Bronchial epithelial cell (primary cell): ENCODE measurements around the gene SLC39A11. TPM values are rescaled to one million over a fixed set of nuclear protein-coding genes. Genes with fewer than 3 reads are reported as not detected.

Experiments
- DNase-seq: peaks from one replicate; pipeline ENCODE4 v3.0.0-alpha.2; 2010; ENCODE audit warnings: low read depth
- FAIRE-seq: peaks from 2 replicates; lab custom pipeline; 2011; peaks lifted over from hg19 to GRCh38; lab: Jason Lieb, UNC
- H3K27me3 ChIP-seq: 2 replicates; pipeline ENCODE4 v1.5.1; 2011; ENCODE audit warnings: low read length; ENCODE audit not compliant: control insufficient read depth, insufficient read depth
- H3K36me3 ChIP-seq: 2 replicates; pipeline ENCODE4 v1.5.1; 2011; ENCODE audit warnings: low read length; ENCODE audit not compliant: control insufficient read depth, insufficient read depth
- H3K4me3 ChIP-seq: 2 replicates; pipeline ENCODE4 v1.5.1; 2011; ENCODE audit warnings: mild to moderate bottlenecking, low read depth, low read length, control low read depth
- CTCF ChIP-seq: IDR thresholded peaks from 2 replicates; pipeline ENCODE4 v1.5.1; 2011; ENCODE audit warnings: mild to moderate bottlenecking, moderate library complexity, low read length, control low read depth, inconsistent platforms; ENCODE audit not compliant: insufficient read depth, severe bottlenecking
- total RNA-seq: library from RNA; depleted of rRNA; stranded (reverse); fragments of >200 nt; gene quantifications from 2 replicates; pipeline ENCODE4 v1.2.1, GENCODE V29; 2014

Gene SLC39A11
- total RNA-seq, 1 donor from 2014 or later = 23.4 TPM

GRCh38 chr17:72882426-72882825, 210.1 kb downstream of the SLC39A11 start:
- no peak for FAIRE-seq
- TF ChIP-seq CTCF = no peak
- H3K4me3 ChIP-seq = no peak overlapping the region
- H3K36me3 ChIP-seq = no peaks in the 10 kb centered on the region
- no peak for DNase-seq
- no peaks in the 10 kb centered on the region for H3K27me3 ChIP-seq

GRCh38 chr17:72879877-72880276, 212.6 kb downstream of the SLC39A11 start:
- DNase-seq (no peak), FAIRE-seq (no peak)
- Histone ChIP-seq H3K27me3 (no peaks in the 10 kb centered on the region), H3K4me3 (no peak overlapping the region), H3K36me3 (no peaks in the 10 kb centered on the region)
- TF ChIP-seq CTCF = no peak

GRCh38 chr17:72878975-72879660, 213.4 kb downstream of the SLC39A11 start:
- H3K36me3 ChIP-seq = no peaks in the 10 kb centered on the region
- no peak overlapping the region for H3K4me3 ChIP-seq
- FAIRE-seq = no peak
- no peaks in the 10 kb centered on the region for H3K27me3 ChIP-seq
- TF ChIP-seq CTCF = no peak
- peak; percentile 84 for DNase-seq

- Histone ChIP-seq H3K4me3 (no peak overlapping the region), H3K36me3 (no peaks in the 10 kb centered on the region), H3K27me3 (no peaks in the 10 kb centered on the region)
- TF ChIP-seq CTCF = no peak
- no peak for DNase-seq
- no peak for FAIRE-seq
Observed at GRCh38 chr17:72877348-72877747, 215.1 kb downstream of the SLC39A11 start.

- no peak for FAIRE-seq
- Histone ChIP-seq H3K27me3 (no peaks in the 10 kb centered on the region), H3K4me3 (no peak overlapping the region), H3K36me3 (no peaks in the 10 kb centered on the region)
- TF ChIP-seq CTCF = no peak
- DNase-seq = no peak
Observed at GRCh38 chr17:72876413-72876812, 216.1 kb downstream of the SLC39A11 start.

- no peak overlapping the region for H3K4me3 ChIP-seq
- no peak for TF ChIP-seq CTCF
- FAIRE-seq (no peak), DNase-seq (no peak)
- H3K27me3 ChIP-seq = no peaks in the 10 kb centered on the region
- no peaks in the 10 kb centered on the region for H3K36me3 ChIP-seq
Observed at GRCh38 chr17:72875361-72875760, 217.1 kb downstream of the SLC39A11 start.
